ENCODE data around the gene DCLK3.

DCLK3 gene

GRCh38 chr3:36666166-36666565 lies 98.2 kb downstream of the DCLK3 start:
- no peak for TF ChIP-seq CTCF (IDR thresholded peaks at IDR 0.05; ENCODE audit: low read depth, low read length)
- Histone ChIP-seq H3K27me3 (ENCODE audit: insufficient read depth, low read depth, severe bottlenecking) (no peaks in the 10 kb centered on the region), H3K4me3 (ENCODE audit: low read depth, low read length) (no peak overlapping the region), H3K36me3 (no peaks in the 10 kb centered on the region), H3K27ac (no peak overlapping the region), H3K9me3 (ENCODE audit: severe bottlenecking) (no peaks in the 10 kb centered on the region)
- DNase-seq = no peak

- TF ChIP-seq CTCF (IDR thresholded peaks at IDR 0.05; ENCODE audit: low read depth, low read length) = no peak
- DNase-seq = no peak
- Histone ChIP-seq H3K9me3 (ENCODE audit: severe bottlenecking) (no peaks in the 10 kb centered on the region), H3K27ac (no peak overlapping the region), H3K36me3 (no peaks in the 10 kb centered on the region), H3K27me3 (ENCODE audit: insufficient read depth, low read depth, severe bottlenecking) (no peaks in the 10 kb centered on the region), H3K4me3 (ENCODE audit: low read depth, low read length) (no peak overlapping the region)
Measured at GRCh38 chr3:36663666-36664291, 100.6 kb downstream of the DCLK3 start.

GRCh38 chr3:36662626-36663025 lies 101.7 kb downstream of the DCLK3 start:
- H3K9me3 ChIP-seq (ENCODE audit: severe bottlenecking) = no peaks in the 10 kb centered on the region
- H3K27me3 ChIP-seq (ENCODE audit: insufficient read depth, low read depth, severe bottlenecking) = no peaks in the 10 kb centered on the region
- H3K4me3 ChIP-seq (ENCODE audit: low read depth, low read length) = no peak overlapping the region
- TF ChIP-seq CTCF (IDR thresholded peaks at IDR 0.05; ENCODE audit: low read depth, low read length) = no peak
- no peaks in the 10 kb centered on the region for H3K36me3 ChIP-seq
- no peak for DNase-seq
- no peak overlapping the region for H3K27ac ChIP-seq
